ENCODE results near the gene FKBP10. TPM values are rescaled to one million over a fixed set of nuclear protein-coding genes. Genes with fewer than 3 reads are reported as not detected.

The FKBP10 gene
- total and polyA plus RNA-seq, 10 of the 15 experiments (the other 5 are each of a cell fraction or from before 2014, with no cell fraction given), result 0.02 to 4.7 (median 1.8) TPM

DNA sequence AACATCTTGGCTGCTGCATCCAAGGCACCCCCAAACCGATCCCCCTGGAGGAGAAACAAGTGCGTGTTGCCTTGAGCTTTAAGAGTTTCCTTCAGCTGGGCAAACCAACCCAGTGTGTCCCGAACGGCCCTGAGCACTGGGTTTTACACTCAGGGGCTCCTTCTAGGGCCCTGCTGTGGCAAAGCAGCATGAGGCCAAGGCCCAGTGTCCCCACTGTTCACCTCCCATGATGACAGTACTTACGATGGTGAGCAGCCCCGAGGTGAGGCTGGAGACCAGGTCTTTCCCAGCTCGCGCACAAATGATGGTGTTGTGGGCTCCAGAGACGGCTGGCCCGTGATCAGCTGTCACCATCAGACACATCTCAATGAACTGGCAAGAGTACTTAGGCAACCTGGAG, 59.0 kb downstream of the FKBP10 start:
- Histone ChIP-seq H3K4me1 (ENCODE audit: control insufficient read depth, insufficient read depth, low read length) (no peaks in the 10 kb centered on the region), H3K9me3 (replicated peaks; ENCODE audit: control insufficient read depth, insufficient read depth, low read length) (no peaks in the 10 kb centered on the region), H3K79me2 (ENCODE audit: control insufficient read depth, insufficient read depth, low read length) (no peaks in the 10 kb centered on the region), H2AFZ (ENCODE audit: control insufficient read depth, low read depth, low read length) (no peak overlapping the region), H3K36me3 (ENCODE audit: control insufficient read depth in 2 of 2, insufficient read depth in 2 of 2, low read length in 1 of 2) (peaks cover 24 to 40% of the 10 kb centered on the region in 2 experiments), H4K20me1 (ENCODE audit: control insufficient read depth, insufficient read depth) (no peaks in the 10 kb centered on the region; the same call in 1 of the 2 replicates), H3K27me3 (replicated peaks in 1 of 2; ENCODE audit: control insufficient read depth in 2 of 2, insufficient read depth in 2 of 2, low read length in 1 of 2) (no peaks in the 10 kb centered on the region), H3K4me3 (no peak overlapping the region), H3K27ac (ENCODE audit: control insufficient read depth, insufficient read depth) (no peak overlapping the region), H3K4me2 (ENCODE audit: control insufficient read depth, insufficient read depth) (no peak overlapping the region), H3K9ac (ENCODE audit: control insufficient read depth, insufficient read depth, low read length) (no peak overlapping the region)
- no peak for DNase-seq (ENCODE audit: low read depth, low spot score)
- no TSS peak for BruUV-seq (replicated peaks)
- ChIA-PET SMC1A (ENCODE audit: uncharacterized antibody, unreplicated experiment) (no interaction called here), POLR2A (no interaction called here), RAD21 (ENCODE audit: unreplicated experiment) (no interaction called here), CTCF (no interaction called here)
- in situ Hi-C loops (cut with MboI), result no loop called here
- intact Hi-C loops (cut with micrococcal nuclease; ENCODE audit: unreplicated experiment), result no loop called here
- TF ChIP-seq YBX1 (IDR thresholded peaks at IDR 0.05), result no peak
- TF ChIP-seq NR2F1 (conservative IDR thresholded peaks at IDR 0.05), result no peak
- TF ChIP-seq MTA2 (IDR thresholded peaks at IDR 0.05; ENCODE audit: low read depth), result no peak
- TF ChIP-seq, protein P1, sequence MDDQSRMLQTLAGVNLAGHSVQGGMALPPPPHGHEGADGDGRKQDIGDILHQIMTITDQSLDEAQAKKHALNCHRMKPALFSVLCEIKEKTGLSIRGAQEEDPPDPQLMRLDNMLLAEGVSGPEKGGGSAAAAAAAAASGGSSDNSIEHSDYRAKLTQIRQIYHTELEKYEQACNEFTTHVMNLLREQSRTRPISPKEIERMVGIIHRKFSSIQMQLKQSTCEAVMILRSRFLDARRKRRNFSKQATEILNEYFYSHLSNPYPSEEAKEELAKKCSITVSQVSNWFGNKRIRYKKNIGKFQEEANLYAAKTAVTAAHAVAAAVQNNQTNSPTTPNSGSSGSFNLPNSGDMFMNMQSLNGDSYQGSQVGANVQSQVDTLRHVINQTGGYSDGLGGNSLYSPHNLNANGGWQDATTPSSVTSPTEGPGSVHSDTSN (IDR thresholded peaks at IDR 0.05; ENCODE audit: insufficient replicate concordance, low read depth, low read length), result no peak
- no peak for TF ChIP-seq DPF2 (IDR thresholded peaks at IDR 0.05)
- no peak for TF ChIP-seq CHD1 (IDR thresholded peaks at IDR 0.05; ENCODE audit: low read depth, low read length)
- TF ChIP-seq, protein P2, sequence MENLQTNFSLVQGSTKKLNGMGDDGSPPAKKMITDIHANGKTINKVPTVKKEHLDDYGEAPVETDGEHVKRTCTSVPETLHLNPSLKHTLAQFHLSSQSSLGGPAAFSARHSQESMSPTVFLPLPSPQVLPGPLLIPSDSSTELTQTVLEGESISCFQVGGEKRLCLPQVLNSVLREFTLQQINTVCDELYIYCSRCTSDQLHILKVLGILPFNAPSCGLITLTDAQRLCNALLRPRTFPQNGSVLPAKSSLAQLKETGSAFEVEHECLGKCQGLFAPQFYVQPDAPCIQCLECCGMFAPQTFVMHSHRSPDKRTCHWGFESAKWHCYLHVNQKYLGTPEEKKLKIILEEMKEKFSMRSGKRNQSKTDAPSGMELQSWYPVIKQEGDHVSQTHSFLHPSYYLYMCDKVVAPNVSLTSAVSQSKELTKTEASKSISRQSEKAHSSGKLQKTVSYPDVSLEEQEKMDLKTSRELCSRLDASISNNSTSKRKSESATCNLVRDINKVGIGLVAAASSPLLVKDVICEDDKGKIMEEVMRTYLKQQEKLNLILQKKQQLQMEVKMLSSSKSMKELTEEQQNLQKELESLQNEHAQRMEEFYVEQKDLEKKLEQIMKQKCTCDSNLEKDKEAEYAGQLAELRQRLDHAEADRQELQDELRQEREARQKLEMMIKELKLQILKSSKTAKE (IDR thresholded peaks at IDR 0.05; ENCODE audit: low read depth, poor library complexity, severe bottlenecking), result no peak
- TF ChIP-seq FOXK2 (IDR thresholded peaks at IDR 0.05), result no peak
- TF ChIP-seq, protein P3, sequence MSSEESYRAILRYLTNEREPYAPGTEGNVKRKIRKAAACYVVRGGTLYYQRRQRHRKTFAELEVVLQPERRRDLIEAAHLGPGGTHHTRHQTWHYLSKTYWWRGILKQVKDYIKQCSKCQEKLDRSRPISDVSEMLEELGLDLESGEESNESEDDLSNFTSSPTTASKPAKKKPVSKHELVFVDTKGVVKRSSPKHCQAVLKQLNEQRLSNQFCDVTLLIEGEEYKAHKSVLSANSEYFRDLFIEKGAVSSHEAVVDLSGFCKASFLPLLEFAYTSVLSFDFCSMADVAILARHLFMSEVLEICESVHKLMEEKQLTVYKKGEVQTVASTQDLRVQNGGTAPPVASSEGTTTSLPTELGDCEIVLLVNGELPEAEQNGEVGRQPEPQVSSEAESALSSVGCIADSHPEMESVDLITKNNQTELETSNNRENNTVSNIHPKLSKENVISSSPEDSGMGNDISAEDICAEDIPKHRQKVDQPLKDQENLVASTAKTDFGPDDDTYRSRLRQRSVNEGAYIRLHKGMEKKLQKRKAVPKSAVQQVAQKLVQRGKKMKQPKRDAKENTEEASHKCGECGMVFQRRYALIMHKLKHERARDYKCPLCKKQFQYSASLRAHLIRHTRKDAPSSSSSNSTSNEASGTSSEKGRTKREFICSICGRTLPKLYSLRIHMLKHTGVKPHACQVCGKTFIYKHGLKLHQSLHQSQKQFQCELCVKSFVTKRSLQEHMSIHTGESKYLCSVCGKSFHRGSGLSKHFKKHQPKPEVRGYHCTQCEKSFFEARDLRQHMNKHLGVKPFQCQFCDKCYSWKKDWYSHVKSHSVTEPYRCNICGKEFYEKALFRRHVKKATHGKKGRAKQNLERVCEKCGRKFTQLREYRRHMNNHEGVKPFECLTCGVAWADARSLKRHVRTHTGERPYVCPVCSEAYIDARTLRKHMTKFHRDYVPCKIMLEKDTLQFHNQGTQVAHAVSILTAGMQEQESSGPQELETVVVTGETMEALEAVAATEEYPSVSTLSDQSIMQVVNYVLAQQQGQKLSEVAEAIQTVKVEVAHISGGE (CRISPR knock-in tag; IDR thresholded peaks at IDR 0.05), result no peak
- no peak for TF ChIP-seq SIN3A (IDR thresholded peaks at IDR 0.05; ENCODE audit: low read depth, low read length)
- WGBS (ENCODE audit: insufficient coverage, insufficient replicate concordance, low lambda C conversion rate, missing lambda C conversion rate), result 97% methylated on average over 10 of the region's 10 CpGs
- no peak for FAIRE-seq
- no peak for ATAC-seq

Small RNA genes lying within 50 kb of the gene (small RNA-seq; reads per million reads assigned to genes)
- not detected for gene AC125257.2

Other genes with a start within 250 kb of the FKBP10 start
Only the 7 nearest of the 18 such genes appear.
- not detected in 2 replicates for gene GAST, start 100.7 kb upstream of the FKBP10 start, total RNA-seq (2014; rRNA removed)
- gene GAST, start 100.7 kb upstream of the FKBP10 start, total RNA-seq (2014; rRNA removed; fragmentation: Illumina TruSeq; extraction: Trizol), result not detected in 2 replicates
- not detected in 2 replicates for gene GAST, start 100.7 kb upstream of the FKBP10 start, total RNA-seq (2021)
- gene GAST, start 100.7 kb upstream of the FKBP10 start, polyA plus RNA-seq (2011; rRNA removed), result not detected in 2 replicates
- not detected in 2 replicates for gene GAST, start 100.7 kb upstream of the FKBP10 start, polyA plus RNA-seq (2014; fragmentation: Illumina TruSeq; extraction: Trizol)
- not detected for gene GAST, start 100.7 kb upstream of the FKBP10 start, polyA plus RNA-seq (2014; fragmentation: Nextera tagmentation; extraction: Ambion mirVana)
- not detected in 2 replicates for gene GAST, start 100.7 kb upstream of the FKBP10 start, polyA plus RNA-seq (2014; rRNA removed)
- gene GAST, start 100.7 kb upstream of the FKBP10 start, polyA plus RNA-seq (2016; fragmentation: Nextera tagmentation; extraction: Ambion mirVana), result not detected
- not detected in 2 replicates for gene HAP1, start 78.4 kb upstream of the FKBP10 start, total RNA-seq (2014; rRNA removed)
- not detected in 2 replicates for gene HAP1, start 78.4 kb upstream of the FKBP10 start, total RNA-seq (2014; rRNA removed; fragmentation: Illumina TruSeq; extraction: Trizol)
- gene HAP1, start 78.4 kb upstream of the FKBP10 start, total RNA-seq (2021), result not detected in 2 replicates
- not detected in 2 replicates for gene HAP1, start 78.4 kb upstream of the FKBP10 start, polyA plus RNA-seq (2011; rRNA removed)
- gene HAP1, start 78.4 kb upstream of the FKBP10 start, polyA plus RNA-seq (2014; fragmentation: Illumina TruSeq; extraction: Trizol), result not detected in 2 replicates
- not detected for gene HAP1, start 78.4 kb upstream of the FKBP10 start, polyA plus RNA-seq (2014; fragmentation: Nextera tagmentation; extraction: Ambion mirVana)
- gene HAP1, start 78.4 kb upstream of the FKBP10 start, polyA plus RNA-seq (2014; rRNA removed), result not detected in 2 replicates
- not detected for gene HAP1, start 78.4 kb upstream of the FKBP10 start, polyA plus RNA-seq (2016; fragmentation: Nextera tagmentation; extraction: Ambion mirVana)
- 17.9 and 25.5 TPM in 2 replicates for gene JUP, start 26.3 kb upstream of the FKBP10 start, total RNA-seq (2014; rRNA removed)
- 5.3 and 7.3 TPM in 2 replicates for gene JUP, start 26.3 kb upstream of the FKBP10 start, total RNA-seq (2014; rRNA removed; fragmentation: Illumina TruSeq; extraction: Trizol)
- 31.7 and 36.3 TPM in 2 replicates for gene JUP, start 26.3 kb upstream of the FKBP10 start, total RNA-seq (2021)
- gene JUP, start 26.3 kb upstream of the FKBP10 start, polyA plus RNA-seq (2011; rRNA removed), result 5.3 and 34.0 TPM in 2 replicates
- 3.8 and 11.4 TPM in 2 replicates for gene JUP, start 26.3 kb upstream of the FKBP10 start, polyA plus RNA-seq (2014; fragmentation: Illumina TruSeq; extraction: Trizol)
- gene JUP, start 26.3 kb upstream of the FKBP10 start, polyA plus RNA-seq (2014; fragmentation: Nextera tagmentation; extraction: Ambion mirVana), result 1 to 10 TPM; 1.5 to 2.9 TPM
- 14.5 and 20.4 TPM in 2 replicates for gene JUP, start 26.3 kb upstream of the FKBP10 start, polyA plus RNA-seq (2014; rRNA removed)
- 10 to 100 TPM; 10.9 to 11.8 TPM for gene JUP, start 26.3 kb upstream of the FKBP10 start, polyA plus RNA-seq (2016; fragmentation: Nextera tagmentation; extraction: Ambion mirVana)
- gene P3H4, start 1.1 kb upstream of the FKBP10 start, total RNA-seq (2014; rRNA removed), result 0.85 and 1.9 TPM in 2 replicates
- gene P3H4, start 1.1 kb upstream of the FKBP10 start, total RNA-seq (2014; rRNA removed; fragmentation: Illumina TruSeq; extraction: Trizol), result 0.46 and 0.54 TPM in 2 replicates
- gene P3H4, start 1.1 kb upstream of the FKBP10 start, total RNA-seq (2021), result 1.1 and 1.5 TPM in 2 replicates
- 0.29 and 0.64 TPM in 2 replicates for gene P3H4, start 1.1 kb upstream of the FKBP10 start, polyA plus RNA-seq (2011; rRNA removed)
- gene P3H4, start 1.1 kb upstream of the FKBP10 start, polyA plus RNA-seq (2014; fragmentation: Illumina TruSeq; extraction: Trizol), result 0.32 TPM in 1 of 2 replicates, not detected in the other
- gene P3H4, start 1.1 kb upstream of the FKBP10 start, polyA plus RNA-seq (2014; fragmentation: Nextera tagmentation; extraction: Ambion mirVana), result under 1 TPM in 1 of 2 experiments, not detected in 1; 0.37 TPM
- 0.55 and 1.2 TPM in 2 replicates for gene P3H4, start 1.1 kb upstream of the FKBP10 start, polyA plus RNA-seq (2014; rRNA removed)
- 1 to 10 TPM in 1 of 2 experiments, under 1 TPM in 1; 0.81 to 1.0 TPM for gene P3H4, start 1.1 kb upstream of the FKBP10 start, polyA plus RNA-seq (2016; fragmentation: Nextera tagmentation; extraction: Ambion mirVana)
- 41.2 and 51.3 TPM in 2 replicates for gene NT5C3B, start 23.2 kb downstream of the FKBP10 start, total RNA-seq (2014; rRNA removed)
- gene NT5C3B, start 23.2 kb downstream of the FKBP10 start, total RNA-seq (2014; rRNA removed; fragmentation: Illumina TruSeq; extraction: Trizol), result 38.6 and 38.8 TPM in 2 replicates
- 38.7 and 41.2 TPM in 2 replicates for gene NT5C3B, start 23.2 kb downstream of the FKBP10 start, total RNA-seq (2021)
- 64.6 and 74.1 TPM in 2 replicates for gene NT5C3B, start 23.2 kb downstream of the FKBP10 start, polyA plus RNA-seq (2011; rRNA removed)
- 48.0 and 54.4 TPM in 2 replicates for gene NT5C3B, start 23.2 kb downstream of the FKBP10 start, polyA plus RNA-seq (2014; fragmentation: Illumina TruSeq; extraction: Trizol)
- 1 to 10 TPM in 1 of 2 experiments, under 1 TPM in 1; 0.52 to 6.6 TPM for gene NT5C3B, start 23.2 kb downstream of the FKBP10 start, polyA plus RNA-seq (2014; fragmentation: Nextera tagmentation; extraction: Ambion mirVana)
- 49.0 and 53.9 TPM in 2 replicates for gene NT5C3B, start 23.2 kb downstream of the FKBP10 start, polyA plus RNA-seq (2014; rRNA removed)
- gene NT5C3B, start 23.2 kb downstream of the FKBP10 start, polyA plus RNA-seq (2016; fragmentation: Nextera tagmentation; extraction: Ambion mirVana), result 10 to 100 TPM; 38.1 to 40.7 TPM
- gene KLHL10, start 24.8 kb downstream of the FKBP10 start, total RNA-seq (2014; rRNA removed), result 0.11 and 0.62 TPM in 2 replicates
- 0.13 and 0.18 TPM in 2 replicates for gene KLHL10, start 24.8 kb downstream of the FKBP10 start, total RNA-seq (2014; rRNA removed; fragmentation: Illumina TruSeq; extraction: Trizol)
- not detected in 2 replicates for gene KLHL10, start 24.8 kb downstream of the FKBP10 start, total RNA-seq (2021)
- gene KLHL10, start 24.8 kb downstream of the FKBP10 start, polyA plus RNA-seq (2011; rRNA removed), result 0.22 and 0.37 TPM in 2 replicates
- 0.19 and 0.49 TPM in 2 replicates for gene KLHL10, start 24.8 kb downstream of the FKBP10 start, polyA plus RNA-seq (2014; fragmentation: Illumina TruSeq; extraction: Trizol)
- gene KLHL10, start 24.8 kb downstream of the FKBP10 start, polyA plus RNA-seq (2014; fragmentation: Nextera tagmentation; extraction: Ambion mirVana), result not detected
- 0.19 and 0.24 TPM in 2 replicates for gene KLHL10, start 24.8 kb downstream of the FKBP10 start, polyA plus RNA-seq (2014; rRNA removed)
- under 1 TPM in 1 of 2 experiments, not detected in 1; 0.35 TPM for gene KLHL10, start 24.8 kb downstream of the FKBP10 start, polyA plus RNA-seq (2016; fragmentation: Nextera tagmentation; extraction: Ambion mirVana)
- gene KLHL11, start 52.4 kb downstream of the FKBP10 start, total RNA-seq (2014; rRNA removed), result 15.5 and 17.2 TPM in 2 replicates
- gene KLHL11, start 52.4 kb downstream of the FKBP10 start, total RNA-seq (2014; rRNA removed; fragmentation: Illumina TruSeq; extraction: Trizol), result 13.4 and 13.9 TPM in 2 replicates
- gene KLHL11, start 52.4 kb downstream of the FKBP10 start, total RNA-seq (2021), result 11.5 and 13.9 TPM in 2 replicates
- gene KLHL11, start 52.4 kb downstream of the FKBP10 start, polyA plus RNA-seq (2011; rRNA removed), result 8.6 and 9.2 TPM in 2 replicates
- 3.1 and 4.5 TPM in 2 replicates for gene KLHL11, start 52.4 kb downstream of the FKBP10 start, polyA plus RNA-seq (2014; fragmentation: Illumina TruSeq; extraction: Trizol)
- under 1 TPM; 0.07 to 0.10 TPM for gene KLHL11, start 52.4 kb downstream of the FKBP10 start, polyA plus RNA-seq (2014; fragmentation: Nextera tagmentation; extraction: Ambion mirVana)
- gene KLHL11, start 52.4 kb downstream of the FKBP10 start, polyA plus RNA-seq (2014; rRNA removed), result 5.4 and 6.0 TPM in 2 replicates
- 10 to 100 TPM; 11.5 to 12.1 TPM for gene KLHL11, start 52.4 kb downstream of the FKBP10 start, polyA plus RNA-seq (2016; fragmentation: Nextera tagmentation; extraction: Ambion mirVana)

All from GM12878 (cell line).